ENCODE results near the gene SPAG16. TPM values are rescaled to one million over a fixed set of nuclear protein-coding genes. Genes with fewer than 3 reads are reported as not detected.

The SPAG16 gene
- total and polyA plus RNA-seq, 2 experiments from 2014 or later, result 28.9 to 30.7 TPM

- Histone ChIP-seq H3K4me1 (ENCODE audit: insufficient read depth) (no peaks in the 10 kb centered on the region), H2AFZ (no peak overlapping the region), H3K4me2 (ENCODE audit: unreplicated experiment) (no peak overlapping the region), H3K36me3 (ENCODE audit: low read depth) (no peaks in the 10 kb centered on the region), H3K9ac (no peak overlapping the region), H3F3A (ENCODE audit: insufficient read depth) (no peaks in the 10 kb centered on the region), H4K20me1 (ENCODE audit: insufficient read depth) (no peaks in the 10 kb centered on the region), H3K27ac (no peak overlapping the region), H3K27me3 (replicated peaks; ENCODE audit: insufficient read depth) (no peaks in the 10 kb centered on the region), H3K9me3 (ENCODE audit: low read depth) (no peaks in the 10 kb centered on the region), H3K9me2 (ENCODE audit: insufficient read depth) (no peaks in the 10 kb centered on the region), H3K4me3 (no peak overlapping the region), H3K79me2 (ENCODE audit: insufficient read depth) (no peaks in the 10 kb centered on the region)
- in situ Hi-C loops (cut with MboI), result no loop called here
- no peak for DNase-seq
- 16 to 50% methylated on average over 1 of the region's 1 CpG for WGBS, 2 experiments (ENCODE audit: low coverage in 1 of 2, low lambda C conversion rate in 2 of 2, missing lambda C conversion rate in 2 of 2)
- TF ChIP-seq EZH2 (IDR thresholded peaks at IDR 0.05; ENCODE audit: insufficient read depth, poor library complexity, severe bottlenecking), result no peak
- TF ChIP-seq EZH2phosphoT487 (IDR thresholded peaks at IDR 0.05; ENCODE audit: insufficient read depth, low read depth), result no peak
These were observed 267.3 kb downstream of the SPAG16 start for GRCh38 chr2:213551526-213551925.

- Histone ChIP-seq H3K9ac (no peak overlapping the region), H3K36me3 (ENCODE audit: low read depth) (no peaks in the 10 kb centered on the region), H3K27ac (no peak overlapping the region), H3K9me3 (ENCODE audit: low read depth) (no peaks in the 10 kb centered on the region), H3K27me3 (replicated peaks; ENCODE audit: insufficient read depth) (no peaks in the 10 kb centered on the region; the same call in 1 of the 2 replicates), H4K20me1 (ENCODE audit: insufficient read depth) (no peaks in the 10 kb centered on the region), H3K4me1 (ENCODE audit: insufficient read depth) (no peaks in the 10 kb centered on the region), H2AFZ (no peak overlapping the region), H3F3A (ENCODE audit: insufficient read depth) (no peaks in the 10 kb centered on the region), H3K4me3 (no peak overlapping the region), H3K79me2 (ENCODE audit: insufficient read depth) (no peaks in the 10 kb centered on the region), H3K9me2 (ENCODE audit: insufficient read depth) (no peaks in the 10 kb centered on the region), H3K4me2 (ENCODE audit: unreplicated experiment) (no peak overlapping the region)
- WGBS, 2 experiments (ENCODE audit: low coverage in 1 of 2, low lambda C conversion rate in 2 of 2, missing lambda C conversion rate in 2 of 2), result 32% methylated on average over 5 of the region's 5 CpGs
- in situ Hi-C loops (cut with MboI), result no loop called here
- TF ChIP-seq EZH2phosphoT487 (IDR thresholded peaks at IDR 0.05; ENCODE audit: insufficient read depth, low read depth) (no peak), EZH2 (IDR thresholded peaks at IDR 0.05; ENCODE audit: insufficient read depth, poor library complexity, severe bottlenecking) (no peak)
- no peak for DNase-seq
These were observed 274.8 kb downstream of the SPAG16 start for GRCh38 chr2:213559053-213559452.

- Histone ChIP-seq H4K20me1 (ENCODE audit: insufficient read depth) (no peaks in the 10 kb centered on the region), H3K79me2 (ENCODE audit: insufficient read depth) (no peaks in the 10 kb centered on the region), H3K4me2 (ENCODE audit: unreplicated experiment) (no peak overlapping the region), H3K9me2 (ENCODE audit: insufficient read depth) (no peaks in the 10 kb centered on the region), H3K27ac (no peak overlapping the region), H3K27me3 (replicated peaks; ENCODE audit: insufficient read depth) (no peaks in the 10 kb centered on the region; the same call in 1 of the 2 replicates), H3K4me3 (no peak overlapping the region), H2AFZ (no peak overlapping the region), H3K36me3 (ENCODE audit: low read depth) (no peaks in the 10 kb centered on the region), H3F3A (ENCODE audit: insufficient read depth) (no peaks in the 10 kb centered on the region), H3K9ac (no peak overlapping the region), H3K4me1 (ENCODE audit: insufficient read depth) (no peaks in the 10 kb centered on the region), H3K9me3 (ENCODE audit: low read depth) (no peaks in the 10 kb centered on the region)
- WGBS, 2 experiments (ENCODE audit: low coverage in 1 of 2, low lambda C conversion rate in 2 of 2, missing lambda C conversion rate in 2 of 2), result 54% methylated on average over 3 of the region's 3 CpGs
- TF ChIP-seq EZH2phosphoT487 (IDR thresholded peaks at IDR 0.05; ENCODE audit: insufficient read depth, low read depth) (no peak), EZH2 (IDR thresholded peaks at IDR 0.05; ENCODE audit: insufficient read depth, poor library complexity, severe bottlenecking) (no peak)
- in situ Hi-C loops (cut with MboI), result no loop called here
- DNase-seq, result no peak
These were observed 277.5 kb downstream of the SPAG16 start for GRCh38 chr2:213561759-213562158.

- H3K4me2 ChIP-seq (ENCODE audit: unreplicated experiment), result no peak overlapping the region
- H2AFZ ChIP-seq, result no peak overlapping the region
- H3K9ac ChIP-seq, result no peak overlapping the region
- no peaks in the 10 kb centered on the region for H3F3A ChIP-seq (ENCODE audit: insufficient read depth)
- WGBS, 2 experiments (ENCODE audit: low coverage in 1 of 2, low lambda C conversion rate in 2 of 2, missing lambda C conversion rate in 2 of 2), result 23 to 34% methylated on average over 8 of the region's 8 CpGs
- no peak for DNase-seq
- no peak overlapping the region for H3K4me3 ChIP-seq
- no peak for TF ChIP-seq EZH2 (IDR thresholded peaks at IDR 0.05; ENCODE audit: insufficient read depth, poor library complexity, severe bottlenecking)
- no peak for TF ChIP-seq EZH2phosphoT487 (IDR thresholded peaks at IDR 0.05; ENCODE audit: insufficient read depth, low read depth)
- in situ Hi-C loops (cut with MboI), result no loop called here
- no peaks in the 10 kb centered on the region for H3K9me2 ChIP-seq (ENCODE audit: insufficient read depth)
- no peaks in the 10 kb centered on the region for H4K20me1 ChIP-seq (ENCODE audit: insufficient read depth)
- no peaks in the 10 kb centered on the region for H3K4me1 ChIP-seq (ENCODE audit: insufficient read depth)
- no peaks in the 10 kb centered on the region for H3K36me3 ChIP-seq (ENCODE audit: low read depth)
- H3K79me2 ChIP-seq (ENCODE audit: insufficient read depth), result no peaks in the 10 kb centered on the region
- H3K27ac ChIP-seq, result no peak overlapping the region
- no peaks in the 10 kb centered on the region; the same call in 1 of the 2 replicates for H3K27me3 ChIP-seq (replicated peaks; ENCODE audit: insufficient read depth)
- no peaks in the 10 kb centered on the region for H3K9me3 ChIP-seq (ENCODE audit: low read depth)
These were observed 278.4 kb downstream of the SPAG16 start for GRCh38 chr2:213562539-213563180.

GRCh38 chr2:213566846-213567245 lies 282.6 kb downstream of the SPAG16 start:
- TF ChIP-seq EZH2phosphoT487 (IDR thresholded peaks at IDR 0.05; ENCODE audit: insufficient read depth, low read depth) (no peak), EZH2 (IDR thresholded peaks at IDR 0.05; ENCODE audit: insufficient read depth, poor library complexity, severe bottlenecking) (no peak)
- H3K9me3 ChIP-seq (ENCODE audit: low read depth), result no peaks in the 10 kb centered on the region
- H3K36me3 ChIP-seq (ENCODE audit: low read depth), result no peaks in the 10 kb centered on the region
- H3K79me2 ChIP-seq (ENCODE audit: insufficient read depth), result no peaks in the 10 kb centered on the region
- in situ Hi-C loops (cut with MboI), result no loop called here
- no peak overlapping the region for H3K27ac ChIP-seq
- H3K4me1 ChIP-seq (ENCODE audit: insufficient read depth), result no peaks in the 10 kb centered on the region
- no peak overlapping the region for H2AFZ ChIP-seq
- H3K4me2 ChIP-seq (ENCODE audit: unreplicated experiment), result no peak overlapping the region
- no peaks in the 10 kb centered on the region for H3F3A ChIP-seq (ENCODE audit: insufficient read depth)
- H3K9ac ChIP-seq, result no peak overlapping the region
- H3K9me2 ChIP-seq (ENCODE audit: insufficient read depth), result no peaks in the 10 kb centered on the region
- no peaks in the 10 kb centered on the region; the same call in 1 of the 2 replicates for H3K27me3 ChIP-seq (replicated peaks; ENCODE audit: insufficient read depth)
- no peak for DNase-seq
- no peak overlapping the region for H3K4me3 ChIP-seq
- H4K20me1 ChIP-seq (ENCODE audit: insufficient read depth), result no peaks in the 10 kb centered on the region

All from GM23248 (cell line).